Ramos (cell line): ENCODE results near the gene STPG4.
"Not testable (repeated sequence)": the region's sequence is repeated elsewhere in the genome, so short reads cannot be mapped to it uniquely, and the experiment has no call there.

Experiments used
- in situ Hi-C: fragments of 300-500 bp; cut with MboI; formaldehyde crosslinking; loops from one replicate; pipeline ENCODE4 v1.14.3; 2022; ENCODE audit warnings: low sequenced_read_pairs; ENCODE audit not compliant: unreplicated experiment

Gene STPG4

DNA sequence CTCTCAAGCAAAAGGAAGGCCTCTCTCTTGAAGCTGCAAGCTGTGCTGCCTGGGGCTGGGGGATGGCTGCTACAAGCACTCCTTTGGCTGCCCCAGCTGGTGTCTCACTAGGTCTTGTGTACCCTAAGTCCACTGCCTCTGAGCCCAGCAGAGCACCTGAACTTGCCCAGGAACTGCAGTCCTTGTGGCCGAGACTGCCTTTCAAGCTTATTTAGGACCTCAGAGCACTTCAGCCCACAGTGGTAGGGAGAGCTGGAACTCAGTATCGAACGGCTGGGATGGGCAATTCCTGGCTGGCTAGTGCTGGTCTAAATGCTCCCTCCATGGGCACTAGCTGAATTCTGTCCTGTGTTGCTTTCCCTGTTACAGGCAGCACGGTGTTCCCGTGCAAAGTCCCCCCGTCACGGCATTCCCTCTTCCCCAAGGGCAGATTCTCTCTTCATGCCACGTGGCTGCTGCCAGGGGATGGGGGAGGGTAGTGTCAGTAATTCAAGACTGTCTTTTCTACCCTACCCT lies 25.9 kb downstream of the STPG4 start:
- in situ Hi-C loops = no loop called here

DNA sequence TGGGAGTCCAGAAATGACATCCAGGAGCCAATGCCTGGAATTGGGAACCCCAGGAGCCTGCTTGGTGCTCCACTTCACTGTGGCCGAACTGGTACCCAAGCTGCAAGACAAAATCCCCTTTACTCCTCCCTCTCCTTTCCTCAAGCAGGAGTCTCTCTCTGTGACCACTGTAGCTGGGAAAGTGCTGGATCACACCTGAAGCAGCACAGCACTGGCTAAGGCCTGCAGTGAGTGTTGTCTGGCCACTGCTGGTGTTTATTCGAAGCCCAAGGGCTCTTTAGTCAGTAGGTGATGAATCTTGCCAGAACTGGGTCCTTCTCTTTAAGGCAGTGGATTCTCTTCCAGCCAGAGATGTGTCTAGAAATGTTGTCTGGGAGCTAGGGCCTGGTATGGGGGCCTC lies 26.4 kb downstream of the STPG4 start:
- in situ Hi-C loops = no loop called here

DNA sequence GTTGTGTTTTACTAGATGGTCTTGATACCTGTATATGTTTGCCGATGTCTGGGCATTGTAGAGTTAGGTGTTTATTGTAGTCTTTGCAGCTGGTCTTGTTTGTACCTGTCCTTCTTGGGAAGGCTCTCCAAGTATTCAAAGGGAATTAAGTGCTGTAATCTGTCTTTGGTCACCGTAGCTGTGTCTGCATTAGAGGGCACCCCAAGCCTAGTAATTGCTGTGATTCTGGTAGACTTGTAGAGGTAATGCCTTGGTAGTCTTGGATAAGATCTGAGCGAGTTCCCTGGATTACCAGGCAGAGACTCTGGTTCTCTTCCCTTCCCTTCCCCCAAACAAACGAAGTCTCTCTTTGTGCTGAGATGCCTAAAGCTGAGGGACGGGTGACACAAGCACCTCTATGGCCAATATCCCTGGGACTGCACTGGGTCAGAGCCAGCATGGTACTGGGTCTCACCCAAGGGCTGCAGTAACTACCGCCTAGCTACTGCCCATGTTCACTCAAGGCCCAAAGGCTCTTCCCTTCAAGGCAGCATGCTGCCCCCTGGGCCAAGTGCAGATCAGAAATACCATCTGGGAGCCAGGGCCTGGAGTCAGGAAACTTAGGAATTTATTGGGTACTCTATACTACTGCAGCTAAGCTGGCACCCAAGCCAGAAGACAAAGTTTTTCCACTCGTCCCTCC lies 27.1 kb downstream of the STPG4 start:
- in situ Hi-C loops = no loop called here

DNA sequence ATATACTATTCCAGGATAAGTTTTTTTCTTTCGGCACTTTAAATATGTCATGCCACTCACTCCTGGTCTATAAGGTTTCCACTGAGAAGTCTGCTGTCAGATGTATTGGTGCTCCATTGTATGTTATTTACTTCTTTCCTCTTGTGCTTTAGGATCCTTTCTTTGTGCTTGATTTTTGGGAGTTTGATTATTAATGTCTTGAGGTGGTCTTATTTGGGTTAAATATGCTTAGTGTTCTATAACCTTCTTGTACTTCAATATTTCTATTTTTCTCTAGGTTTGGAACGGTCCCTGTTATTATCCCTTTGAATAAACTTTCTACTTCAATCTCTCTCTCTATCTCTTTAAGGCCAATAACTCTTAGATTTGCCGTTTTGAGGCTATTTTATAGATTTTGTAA lies 28.3 kb downstream of the STPG4 start:
- in situ Hi-C loops = no loop called here

DNA sequence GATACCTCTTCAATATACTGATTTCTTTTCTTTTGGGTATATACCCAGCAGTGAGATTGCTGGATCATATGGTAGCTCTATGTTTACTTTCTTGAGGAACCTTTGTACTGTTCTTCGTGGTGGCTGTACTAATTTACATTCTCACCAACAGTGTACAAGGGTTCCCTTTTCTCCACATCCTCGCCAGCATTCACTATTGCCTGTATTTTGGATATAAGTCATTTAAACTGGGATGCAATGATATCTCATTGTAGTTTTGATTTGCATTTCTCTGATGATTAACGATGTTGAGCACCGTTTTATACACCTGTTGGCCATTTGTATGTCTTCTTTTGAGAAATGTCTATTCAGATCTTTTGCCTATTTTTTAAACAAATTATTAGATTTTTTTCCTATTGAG lies 30.4 kb downstream of the STPG4 start:
- in situ Hi-C loops = not testable (repeated sequence)

DNA sequence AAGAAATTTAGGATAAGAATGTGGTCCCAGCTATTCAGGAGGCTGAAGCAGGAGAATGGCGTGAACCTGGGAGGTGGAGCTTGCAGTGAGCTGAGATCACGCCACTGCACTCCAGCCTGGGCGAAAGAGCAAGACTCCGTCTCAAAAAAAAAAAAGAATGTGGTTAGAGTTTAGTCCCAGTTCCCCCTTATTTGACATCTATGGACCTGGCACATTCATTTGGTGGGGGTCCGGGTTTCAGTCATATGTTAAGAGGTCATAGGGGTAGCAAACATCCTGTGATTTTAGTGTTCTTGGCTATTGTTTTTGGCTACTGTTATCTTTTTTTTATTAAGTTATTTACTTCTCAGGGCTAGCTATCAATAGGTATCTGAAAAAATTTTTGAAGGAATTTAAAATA lies 34.7 kb downstream of the STPG4 start:
- in situ Hi-C loops = not testable (repeated sequence)

DNA sequence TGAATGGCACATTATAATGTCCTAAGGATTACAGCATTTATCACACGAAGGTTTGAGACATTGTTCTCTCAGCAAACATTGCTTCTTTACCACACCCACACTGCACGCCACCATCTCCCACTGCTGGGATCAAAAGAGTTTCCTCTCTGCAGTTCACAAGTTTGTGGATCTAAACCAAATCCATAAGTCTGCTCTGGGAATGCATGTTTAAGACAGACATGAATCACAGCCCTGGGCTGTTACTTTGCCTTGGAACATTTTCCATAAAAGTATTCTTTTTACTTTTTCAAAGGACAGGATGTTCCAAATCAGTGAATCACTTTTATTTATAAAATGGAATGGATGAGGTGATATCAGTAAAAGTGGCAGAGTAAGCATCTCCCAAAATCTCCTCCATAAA lies 36.1 kb downstream of the STPG4 start:
- in situ Hi-C loops = no loop called here

DNA sequence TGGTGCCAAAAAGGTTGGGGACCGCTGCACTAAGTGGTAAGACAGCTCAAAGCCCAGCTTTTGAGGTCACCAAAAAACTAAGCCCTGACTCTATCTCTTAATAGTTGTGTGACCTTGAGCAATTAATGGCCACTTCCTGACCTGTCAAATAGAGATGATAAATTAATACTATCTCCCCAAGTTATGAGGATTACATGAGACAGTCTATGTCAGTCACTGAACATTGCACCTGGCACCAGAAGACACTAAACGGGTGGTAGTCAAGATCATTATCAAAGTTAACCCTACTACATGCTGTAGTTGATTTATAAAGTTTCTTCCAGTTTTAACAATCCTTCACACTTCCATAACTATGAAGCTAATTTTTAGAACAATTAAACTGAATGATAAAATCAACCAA lies 36.5 kb downstream of the STPG4 start:
- in situ Hi-C loops = no loop called here

DNA sequence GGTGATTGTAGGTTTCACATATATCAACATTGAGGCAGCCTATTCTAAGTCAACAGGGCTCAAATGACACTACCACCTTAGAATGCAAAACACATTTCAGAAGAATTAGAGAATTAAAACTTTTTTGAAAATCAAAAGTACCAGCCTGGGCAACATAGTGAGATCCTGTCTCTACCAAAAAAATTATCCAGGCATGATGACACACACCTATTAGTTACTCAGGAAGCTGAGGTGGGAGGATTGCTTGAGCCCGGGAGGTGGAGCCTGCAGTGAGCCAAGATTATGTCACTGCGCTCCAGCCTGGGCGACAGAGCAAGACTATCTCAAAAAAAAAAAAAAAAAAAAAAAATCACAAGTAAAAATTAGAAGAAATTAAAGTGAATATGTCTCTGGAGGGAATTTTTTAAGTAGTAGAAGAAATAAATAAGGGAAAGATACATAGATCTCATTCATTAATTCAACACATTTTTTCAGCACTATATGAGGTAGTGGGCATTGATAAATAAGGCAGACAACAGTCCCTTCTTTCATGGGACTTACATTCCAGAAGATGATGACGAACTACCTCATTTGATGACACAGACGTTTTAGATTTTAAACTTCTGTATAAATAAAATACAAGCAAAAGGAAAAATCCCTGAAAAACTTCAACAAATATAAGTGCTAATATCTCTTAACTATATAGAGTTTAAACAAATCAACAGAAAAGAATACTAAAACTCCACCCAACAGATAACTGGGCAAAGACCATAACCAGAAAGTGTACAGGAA lies 42.3 kb downstream of the STPG4 start:
- in situ Hi-C loops = no loop called here

DNA sequence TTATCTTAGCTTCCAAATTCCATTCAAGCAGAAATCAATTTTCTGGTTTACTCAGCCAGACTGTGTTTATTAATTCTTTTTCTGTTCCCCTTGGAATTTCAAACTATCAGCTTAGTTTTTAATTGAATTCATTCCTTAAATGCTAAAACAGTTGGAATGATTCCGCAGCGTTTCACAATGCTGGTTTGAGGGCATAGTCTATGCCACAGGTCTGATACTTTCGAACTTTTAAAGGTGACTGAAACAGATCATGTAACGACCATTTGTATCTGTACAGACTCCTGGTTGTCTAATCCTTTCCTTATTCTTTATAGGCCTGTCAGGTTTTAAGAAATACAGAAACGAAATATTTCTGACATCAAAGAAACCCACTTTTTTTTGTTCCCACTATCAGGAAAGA lies 45.4 kb downstream of the STPG4 start:
- in situ Hi-C loops = no loop called here

DNA sequence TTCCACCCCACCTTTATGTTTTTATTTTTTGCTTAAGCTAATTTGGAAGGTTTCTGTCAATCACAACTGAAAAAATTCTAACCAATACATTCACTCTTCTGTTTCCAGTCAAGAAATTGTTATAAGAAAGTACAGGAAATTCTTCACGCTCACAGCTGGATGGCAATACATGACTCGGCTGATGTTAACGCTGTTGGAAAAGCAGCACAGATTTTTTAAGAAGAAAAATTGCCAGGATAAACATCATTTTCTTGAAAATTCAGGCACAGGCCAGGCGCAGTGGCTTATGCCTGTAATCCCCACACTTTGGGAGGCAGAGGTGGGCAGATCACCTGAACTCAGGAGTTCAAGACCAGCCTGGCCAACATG lies 46.1 kb downstream of the STPG4 start:
- in situ Hi-C loops = no loop called here

DNA sequence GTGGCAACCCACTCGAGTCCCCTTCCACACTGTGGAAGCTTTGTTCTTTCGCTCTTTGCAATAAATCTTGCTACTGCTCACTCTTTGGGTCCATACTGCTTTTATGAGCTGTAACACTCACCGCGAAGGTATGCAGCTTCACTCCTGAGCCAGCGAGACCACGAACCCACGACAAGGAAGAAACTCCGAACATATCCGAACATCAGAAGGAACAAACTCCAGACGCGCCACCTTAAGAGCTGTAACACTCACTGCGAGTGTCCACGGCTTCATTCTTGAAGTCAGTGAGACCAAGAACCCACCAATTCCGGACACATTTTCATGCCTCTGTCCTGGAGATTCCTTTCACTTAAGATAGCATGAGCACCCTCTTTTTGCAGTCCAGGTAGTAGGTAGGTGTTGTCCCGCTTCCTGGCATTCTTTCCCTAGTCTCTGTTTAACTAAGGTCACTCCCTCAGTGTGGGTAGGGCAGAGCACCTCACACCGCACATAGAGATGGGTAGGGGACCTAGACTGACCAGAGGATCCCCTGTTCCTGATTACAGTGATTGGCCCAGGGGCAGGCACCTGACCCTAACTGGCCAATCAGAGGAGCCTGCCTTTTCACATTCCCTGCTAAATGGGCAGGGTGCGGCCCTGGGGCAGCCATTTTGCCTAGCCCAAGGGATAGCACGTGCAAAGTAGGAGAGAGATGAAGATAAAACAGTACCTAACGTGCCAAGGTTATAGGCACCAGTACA lies 46.7 kb downstream of the STPG4 start:
- in situ Hi-C loops = not testable (repeated sequence)

DNA sequence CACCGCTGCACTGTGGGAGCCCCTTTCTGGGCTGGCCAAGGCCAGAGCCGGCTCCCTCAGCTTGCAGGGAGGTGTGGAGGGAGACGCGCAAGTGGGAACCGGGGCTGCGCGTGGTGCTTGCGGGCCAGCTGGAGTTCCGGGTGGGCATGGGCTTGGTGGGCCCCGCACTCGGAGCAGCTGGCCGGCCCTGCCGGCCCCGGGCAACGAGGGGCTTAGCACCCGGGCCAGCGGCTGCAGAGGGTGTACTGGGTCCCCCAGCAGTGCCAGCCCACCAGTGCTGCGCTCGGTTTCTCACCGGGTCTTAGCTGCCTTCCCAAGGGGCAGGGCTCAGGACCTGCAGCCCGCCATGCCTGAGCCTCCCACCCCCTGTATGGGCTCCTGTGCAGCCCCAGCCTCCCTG lies 47.9 kb downstream of the STPG4 start:
- in situ Hi-C loops = not testable (repeated sequence)

DNA sequence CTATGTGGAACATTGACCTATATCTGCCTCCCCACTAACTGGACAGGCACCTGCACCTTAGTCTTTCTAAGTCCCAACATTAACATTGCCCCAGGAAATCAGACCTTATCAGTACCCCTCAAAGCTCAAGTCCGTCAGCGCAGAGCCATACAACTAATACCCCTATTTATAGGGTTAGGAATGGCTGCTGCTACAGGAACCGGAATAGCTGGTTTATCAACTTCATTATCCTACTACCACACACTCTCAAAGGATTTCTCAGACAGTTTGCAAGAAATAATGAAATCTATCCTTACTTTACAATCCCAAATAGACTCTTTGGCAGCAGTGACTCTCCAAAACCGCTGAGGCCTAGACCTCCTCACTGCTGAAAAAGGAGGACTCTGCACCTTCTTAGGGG lies 48.9 kb downstream of the STPG4 start:
- in situ Hi-C loops = not testable (repeated sequence)

DNA sequence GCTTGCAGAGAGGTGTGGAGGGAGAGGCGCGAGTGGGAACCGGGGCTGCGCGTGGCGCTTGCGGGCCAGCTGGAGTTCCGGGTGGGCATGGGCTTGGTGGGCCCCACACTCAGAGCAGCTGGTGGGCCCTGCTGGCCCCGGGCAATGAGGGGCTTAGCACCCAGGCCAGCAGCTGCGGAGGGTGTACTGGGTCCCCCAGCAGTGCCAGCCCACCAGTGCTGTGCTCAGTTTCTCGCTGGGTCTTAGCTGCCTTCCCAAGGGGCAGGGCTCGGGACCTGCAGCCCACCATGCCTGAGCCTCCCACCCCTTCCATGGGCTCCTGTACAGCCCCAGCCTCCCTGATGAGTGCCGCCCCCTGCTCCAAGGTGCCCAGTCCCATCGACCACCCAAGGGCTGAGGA lies 55.4 kb downstream of the STPG4 start:
- in situ Hi-C loops = not testable (repeated sequence)

DNA sequence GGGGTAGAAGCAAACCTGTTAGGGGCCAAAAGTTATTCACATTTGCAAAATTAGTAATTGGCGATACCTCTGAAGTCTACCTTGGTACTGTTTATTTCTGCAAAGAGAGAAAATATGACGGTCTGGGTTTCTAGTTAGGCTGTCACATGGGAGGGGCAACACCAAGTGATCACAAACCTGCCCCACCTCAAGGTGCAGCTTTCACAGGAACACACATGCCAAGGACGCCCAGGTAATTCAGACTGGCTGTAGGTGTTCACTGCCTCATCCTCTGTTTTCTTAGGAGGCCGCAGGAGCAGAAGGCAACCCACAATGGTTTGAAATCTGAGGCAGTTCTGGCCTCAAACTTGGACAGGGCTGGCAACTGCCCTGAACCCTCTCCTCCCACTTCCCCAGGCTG lies 56.2 kb downstream of the STPG4 start:
- in situ Hi-C loops = no loop called here

DNA sequence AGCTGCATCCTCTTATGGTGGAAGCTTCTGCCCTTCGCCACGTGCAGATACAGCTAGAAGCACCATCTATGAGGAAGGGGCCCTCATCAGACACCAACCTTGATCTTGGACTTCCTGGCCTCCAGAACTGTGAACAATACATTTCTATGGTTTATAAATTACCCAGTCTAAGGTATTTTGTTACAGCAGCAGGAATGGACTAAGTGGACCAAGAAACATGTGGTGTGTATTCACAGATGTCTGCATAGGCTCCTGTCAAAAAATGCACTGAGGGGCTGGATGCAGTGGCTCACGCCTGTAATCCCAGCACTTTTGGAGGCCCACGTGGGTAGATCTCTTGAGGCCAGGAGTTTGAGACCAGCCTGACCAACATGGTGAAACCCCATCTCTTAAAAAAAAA lies 57.5 kb downstream of the STPG4 start:
- in situ Hi-C loops = no loop called here

DNA sequence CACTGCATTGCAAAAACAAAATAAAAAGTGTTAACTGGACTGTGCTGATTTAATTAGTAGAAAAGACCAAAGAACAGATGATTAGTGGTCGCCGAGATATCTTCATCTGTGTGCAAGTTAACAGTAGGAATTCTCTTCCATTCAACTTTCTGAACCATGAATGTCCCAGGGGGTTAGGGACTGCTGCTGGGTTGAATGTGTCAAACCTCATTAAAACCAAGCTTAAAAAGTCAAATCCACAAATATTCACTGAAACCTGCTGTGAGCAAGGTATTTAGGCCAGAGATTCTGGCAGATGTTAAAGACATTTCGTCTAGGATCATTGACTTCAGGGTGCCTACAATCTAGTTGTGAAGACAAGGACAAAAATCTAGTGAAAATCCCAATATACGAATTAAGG lies 58.7 kb downstream of the STPG4 start:
- in situ Hi-C loops = no loop called here

DNA sequence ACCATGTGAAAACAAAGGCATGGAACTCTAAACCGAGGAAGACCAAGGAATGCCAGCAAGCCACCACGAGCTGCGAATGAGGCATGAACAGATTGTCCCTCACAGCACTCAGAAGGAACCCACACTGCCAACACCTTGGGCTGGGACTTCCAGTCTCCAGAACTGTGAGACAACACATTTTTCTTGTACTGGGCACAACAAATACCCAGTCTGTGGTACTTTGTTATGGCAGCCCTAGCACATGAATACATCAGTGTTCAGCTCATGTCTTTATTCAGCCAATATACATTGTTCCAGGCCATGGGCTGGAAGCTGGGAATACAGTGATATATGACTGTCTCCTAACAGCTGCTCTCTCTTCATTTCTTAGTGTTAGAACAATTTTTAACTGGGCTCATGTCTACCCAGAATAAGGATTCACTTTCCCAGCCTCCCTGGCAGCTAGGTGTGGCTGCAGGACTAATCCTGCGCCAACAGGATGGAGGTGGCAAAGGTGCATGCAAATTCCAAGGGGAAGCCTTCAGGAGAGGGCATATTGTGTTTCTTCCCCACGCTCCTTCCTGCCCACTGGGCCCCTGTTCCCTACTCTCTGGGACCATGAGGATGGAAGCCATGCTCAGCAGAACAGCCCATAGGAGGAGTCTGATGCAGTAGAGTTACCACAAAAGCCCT lies 59.6 kb downstream of the STPG4 start:
- in situ Hi-C loops = no loop called here

DNA sequence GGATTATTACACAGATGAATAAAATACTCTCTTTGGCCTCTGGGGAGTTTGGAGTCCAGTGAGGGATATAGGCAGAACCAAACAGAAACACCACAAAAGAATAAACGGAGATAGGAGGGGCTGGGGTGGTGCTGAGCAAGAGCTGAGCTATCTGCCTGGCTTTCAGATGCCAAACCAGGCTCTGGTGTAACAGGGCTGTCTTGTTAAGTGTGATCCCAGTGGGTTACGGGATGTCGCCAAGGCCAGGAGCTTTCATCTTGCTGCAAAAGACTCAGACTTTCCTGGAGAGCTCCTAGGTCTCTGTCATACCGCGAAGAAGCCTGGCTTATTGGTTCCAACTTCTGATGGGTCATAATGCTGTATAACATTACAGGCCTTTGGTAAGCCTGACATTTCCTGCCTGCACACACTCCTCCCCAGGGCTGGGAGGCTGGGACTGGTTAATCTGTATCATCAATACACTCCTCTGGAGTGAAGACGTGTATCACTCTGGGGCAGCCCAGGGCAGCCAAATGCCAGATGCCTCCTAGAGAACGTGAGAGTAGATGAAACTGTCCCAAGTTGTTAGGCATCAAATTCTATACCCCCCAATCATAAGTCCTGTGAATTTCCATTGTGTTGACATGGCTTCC lies 60.5 kb downstream of the STPG4 start:
- in situ Hi-C loops = no loop called here
